ENCODE measurements around the gene CLRN1.
A peak's percentile ranks its signal among the peaks of the same experiment; 100 is the strongest.

Gene CLRN1

GRCh38 chr3:150978566-150979148, 6.1 kb upstream of the CLRN1 start:
- no peak for DNase-seq (ENCODE audit: low read depth, low spot score)
- no peak overlapping the region for H3K27ac ChIP-seq

- H3K27ac ChIP-seq = no peak overlapping the region
- DNase-seq (ENCODE audit: low read depth, low spot score) = no peak
Measured at GRCh38 chr3:150975992-150976368, 3.5 kb upstream of the CLRN1 start.

GRCh38 chr3:150975086-150975991, 2.8 kb upstream of the CLRN1 start:
- H3K27ac ChIP-seq = no peak overlapping the region
- no peak for DNase-seq (ENCODE audit: low read depth, low spot score)

- no peak for DNase-seq (ENCODE audit: low read depth, low spot score)
- no peak overlapping the region for H3K27ac ChIP-seq
Measured at GRCh38 chr3:150970665-150971324, 1.7 kb downstream of the CLRN1 start.

GRCh38 chr3:150968341-150969035, 4.0 kb downstream of the CLRN1 start:
- H3K27ac ChIP-seq = no peak overlapping the region
- DNase-seq (ENCODE audit: low read depth, low spot score) = no peak

GRCh38 chr3:150965436-150965835, 7.1 kb downstream of the CLRN1 start:
- DNase-seq (ENCODE audit: low read depth, low spot score) = no peak
- H3K27ac ChIP-seq = no peak overlapping the region

GRCh38 chr3:150961949-150962348, 10.6 kb downstream of the CLRN1 start:
- DNase-seq (ENCODE audit: low read depth, low spot score) = no peak
- H3K27ac ChIP-seq = no peak overlapping the region

GRCh38 chr3:150960708-150961684, 11.5 kb downstream of the CLRN1 start:
- no peak overlapping the region for H3K27ac ChIP-seq
- DNase-seq (ENCODE audit: low read depth, low spot score) = no peak

- DNase-seq (ENCODE audit: low read depth, low spot score) = no peak
Measured at GRCh38 chr3:150958683-150959082, 13.8 kb downstream of the CLRN1 start.

GRCh38 chr3:150956376-150956775, 16.2 kb downstream of the CLRN1 start:
- no peak overlapping the region for H3K27ac ChIP-seq
- peak; percentile 26 for DNase-seq (ENCODE audit: low read depth, low spot score)

More at GRCh38 chr3:150958683-150959082, 13.8 kb downstream of the CLRN1 start:
- H3K27ac ChIP-seq = no peak overlapping the region

- H3K27ac ChIP-seq = no peak overlapping the region
- no peak for DNase-seq (ENCODE audit: low read depth, low spot score)
Measured at GRCh38 chr3:150951923-150952322, 20.6 kb downstream of the CLRN1 start.

- DNase-seq (ENCODE audit: low read depth, low spot score) = peak; percentile 31
Measured at GRCh38 chr3:150945226-150946032, 27.1 kb downstream of the CLRN1 start.

GRCh38 chr3:150942221-150942620, 30.3 kb downstream of the CLRN1 start:
- no peak overlapping the region for H3K27ac ChIP-seq
- no peak for DNase-seq (ENCODE audit: low read depth, low spot score)

More at GRCh38 chr3:150945226-150946032, 27.1 kb downstream of the CLRN1 start:
- H3K27ac ChIP-seq = no peak overlapping the region

- H3K27ac ChIP-seq = no peak overlapping the region
- DNase-seq (ENCODE audit: low read depth, low spot score) = no peak
Measured at GRCh38 chr3:150936693-150937092, 35.8 kb downstream of the CLRN1 start.

GRCh38 chr3:150933473-150933995, 39.0 kb downstream of the CLRN1 start:
- no peak overlapping the region for H3K27ac ChIP-seq
- no peak for DNase-seq (ENCODE audit: low read depth, low spot score)

GRCh38 chr3:150931745-150932144, 40.8 kb downstream of the CLRN1 start:
- no peak overlapping the region for H3K27ac ChIP-seq
- DNase-seq (ENCODE audit: low read depth, low spot score) = no peak

- H3K27ac ChIP-seq = no peak overlapping the region
- no peak for DNase-seq (ENCODE audit: low read depth, low spot score)
Measured at GRCh38 chr3:150930839-150931238, 41.7 kb downstream of the CLRN1 start.

GRCh38 chr3:150928234-150928633, 44.3 kb downstream of the CLRN1 start:
- DNase-seq (ENCODE audit: low read depth, low spot score) = no peak

More at GRCh38 chr3:150928234-150928633, 44.3 kb downstream of the CLRN1 start:
- H3K27ac ChIP-seq = no peak overlapping the region
